Germinal center (tissue), 1 donor: ENCODE measurements around the gene DCUN1D4.
A peak's percentile ranks its signal among the peaks of the same experiment; 100 is the strongest.
"Not testable (repeated sequence)": the region's sequence is repeated elsewhere in the genome, so short reads cannot be mapped to it uniquely, and the experiment has no call there.

ENCODE experiments used
- DNase-seq: peaks from one replicate; pipeline ENCODE4 v3.0.0; 2012; ENCODE audit warnings: mixed read lengths, low spot score

Gene DCUN1D4

DNA sequence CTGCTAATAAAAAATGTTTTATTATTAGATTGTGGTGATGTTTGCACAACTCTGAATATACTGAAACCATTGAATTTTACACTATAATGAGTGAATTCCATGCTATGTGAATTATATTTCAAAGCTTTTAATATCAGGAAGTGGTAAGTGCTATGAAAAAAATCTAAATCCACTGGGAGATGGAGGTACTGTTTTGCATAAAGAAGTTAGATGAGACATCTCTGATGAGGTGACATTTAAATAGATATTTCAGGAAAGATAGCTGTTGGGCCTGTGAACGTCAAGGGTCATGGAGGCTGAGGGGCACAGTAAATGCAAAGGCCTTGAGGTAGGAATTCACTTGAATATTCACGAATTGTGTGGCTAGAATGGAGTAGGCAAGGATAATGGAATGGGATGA lies 12.3 kb downstream of the DCUN1D4 start:
- DNase-seq, result no peak

DNA sequence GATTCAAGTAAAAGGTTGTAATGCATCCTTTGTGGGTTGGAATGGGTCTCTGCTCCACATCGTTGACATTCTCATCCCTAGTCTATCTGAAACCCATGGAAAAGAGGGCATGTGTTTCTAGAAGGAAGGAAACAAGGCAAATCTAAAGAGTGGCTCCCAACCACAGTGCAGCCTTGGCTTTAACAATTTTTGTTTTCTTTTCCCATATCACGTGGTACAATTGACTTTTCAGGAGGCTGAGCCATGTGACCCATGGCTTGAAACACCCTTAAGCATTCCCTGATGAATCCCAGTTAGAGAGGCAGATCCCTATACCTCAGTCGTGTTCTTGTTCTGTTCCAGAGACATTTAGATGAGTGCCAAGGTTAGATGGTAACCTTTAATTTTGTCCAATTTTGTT lies 12.8 kb downstream of the DCUN1D4 start:
- DNase-seq, result no peak

DNA sequence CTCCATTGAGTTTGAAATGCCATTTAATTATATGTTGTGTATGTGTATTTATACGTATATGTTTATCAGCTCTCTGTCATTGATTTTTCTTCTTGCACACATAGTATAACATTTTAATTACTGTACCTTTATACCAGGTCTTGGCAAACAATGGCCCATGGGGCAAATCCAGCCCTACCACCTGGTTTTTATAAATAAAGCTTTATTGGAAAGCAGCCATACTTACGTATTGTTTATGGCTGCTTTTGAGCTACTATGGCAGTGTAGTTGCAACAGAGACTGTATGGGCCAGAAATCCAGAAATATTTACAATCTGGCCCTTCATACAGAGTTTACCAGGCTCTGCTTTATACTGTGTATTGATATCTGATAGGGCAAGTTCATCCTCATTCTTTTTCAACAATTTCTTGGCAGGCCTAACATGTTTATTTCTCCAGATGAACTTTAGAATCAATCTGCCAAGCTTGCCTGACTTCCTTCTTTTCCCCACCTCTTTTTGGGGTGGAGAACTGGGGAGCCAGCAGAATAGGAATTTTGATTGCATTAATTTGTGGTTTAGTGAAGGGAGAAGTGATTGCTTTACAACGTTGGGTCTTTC lies 15.8 kb downstream of the DCUN1D4 start:
- no peak for DNase-seq

DNA sequence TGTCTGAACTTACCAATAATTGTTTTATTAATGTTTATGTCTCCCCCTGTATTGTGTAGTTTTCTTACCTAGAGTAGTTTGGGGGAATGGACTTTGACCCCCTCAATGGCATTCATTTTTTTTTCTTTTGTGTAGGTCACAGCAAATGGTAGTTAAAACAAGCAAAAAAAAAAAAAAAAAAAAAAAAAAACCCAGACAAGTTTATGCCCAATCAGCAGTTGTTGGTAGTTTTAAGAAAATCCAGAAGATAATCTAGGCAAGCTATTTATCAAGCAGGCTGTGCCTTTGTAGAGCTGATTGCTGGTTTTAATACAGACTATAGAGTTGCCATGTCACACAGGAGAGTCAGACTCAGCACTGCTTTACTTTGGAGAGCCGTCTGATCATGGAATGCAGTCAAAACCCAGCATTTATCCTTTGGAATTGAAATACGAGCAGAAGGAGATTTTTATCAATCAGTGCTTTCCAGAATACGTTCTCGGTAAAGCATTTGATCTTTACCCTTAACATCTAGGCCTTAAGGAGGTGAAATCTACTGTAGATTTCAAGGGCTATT lies 16.6 kb downstream of the DCUN1D4 start:
- DNase-seq, result no peak

DNA sequence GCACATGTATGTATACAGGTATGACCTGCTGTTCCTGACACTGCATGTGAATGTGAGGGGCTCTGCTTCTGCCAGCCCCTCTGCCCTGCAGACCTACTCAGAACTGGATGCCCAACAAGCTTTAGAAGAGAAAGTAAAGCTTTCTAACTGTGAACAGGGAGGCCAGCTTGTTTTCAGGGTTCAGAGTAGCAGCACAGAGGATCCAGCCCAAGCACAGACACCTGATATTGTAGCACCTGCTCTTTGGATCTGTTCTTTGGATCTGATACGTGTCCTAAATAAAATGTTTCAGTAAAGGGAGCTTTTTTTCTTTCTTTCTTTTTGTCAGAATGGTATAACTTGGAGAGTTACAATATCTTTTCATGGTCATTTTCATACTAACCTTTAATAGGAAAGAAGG lies 19.2 kb downstream of the DCUN1D4 start:
- DNase-seq, result no peak

DNA sequence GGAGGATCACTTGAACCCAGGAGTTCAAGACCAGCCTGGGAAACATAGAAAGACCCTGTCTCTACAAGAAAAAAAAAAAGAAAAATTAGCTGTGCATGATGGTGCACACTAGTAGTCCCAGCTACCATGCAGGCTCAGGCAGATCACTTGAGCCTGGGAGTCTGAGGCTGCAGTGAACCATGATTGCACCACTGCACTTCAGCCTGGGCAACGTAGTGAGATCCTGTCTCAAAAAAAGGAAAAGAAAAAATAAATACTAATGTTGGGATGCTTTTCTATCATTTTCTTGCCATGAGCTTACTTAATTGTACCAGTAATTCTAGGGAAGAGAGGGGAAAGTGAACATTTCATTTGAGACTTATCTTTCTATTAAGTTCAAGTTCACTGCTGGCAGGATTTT lies 19.8 kb downstream of the DCUN1D4 start:
- no peak for DNase-seq

DNA sequence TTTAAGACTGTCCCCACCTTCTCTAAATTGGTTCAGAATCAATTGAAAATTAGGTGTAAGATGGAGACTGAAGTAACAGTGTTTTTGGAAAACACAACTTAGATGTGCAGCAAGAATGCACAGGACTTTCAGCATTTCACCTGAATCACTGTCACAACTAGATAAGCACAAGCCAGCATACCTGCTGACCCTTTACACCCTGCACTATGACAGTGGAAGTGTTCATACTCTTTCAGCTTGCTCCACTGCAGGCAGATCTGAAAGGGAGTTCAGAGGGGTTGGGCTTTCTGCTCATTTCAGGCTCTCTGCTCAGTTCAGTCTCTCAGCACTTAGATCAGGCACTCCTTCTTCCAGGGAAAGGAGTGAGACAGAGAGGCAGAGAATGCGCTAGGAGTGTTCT lies 22.8 kb downstream of the DCUN1D4 start:
- no peak for DNase-seq

DNA sequence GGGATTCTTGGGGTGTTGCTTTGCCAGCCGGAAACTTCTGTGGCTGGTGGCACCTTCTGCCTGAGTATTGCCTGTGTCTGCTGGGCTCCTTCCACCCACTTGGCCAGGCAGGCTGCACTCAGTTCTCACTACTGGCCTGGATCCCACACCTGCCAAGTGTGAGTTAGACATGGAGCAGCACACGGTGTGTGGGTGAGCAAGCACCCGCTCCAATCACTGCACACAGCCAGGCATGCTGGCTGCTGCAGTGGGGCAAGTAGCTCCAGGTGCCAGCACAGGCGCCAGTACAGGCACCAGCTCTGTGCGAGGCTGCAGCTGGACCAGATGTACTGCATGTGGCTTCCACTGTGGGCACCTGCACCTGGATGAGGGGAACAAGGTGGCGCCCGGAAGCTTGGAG lies 23.9 kb downstream of the DCUN1D4 start:
- no peak for DNase-seq

DNA sequence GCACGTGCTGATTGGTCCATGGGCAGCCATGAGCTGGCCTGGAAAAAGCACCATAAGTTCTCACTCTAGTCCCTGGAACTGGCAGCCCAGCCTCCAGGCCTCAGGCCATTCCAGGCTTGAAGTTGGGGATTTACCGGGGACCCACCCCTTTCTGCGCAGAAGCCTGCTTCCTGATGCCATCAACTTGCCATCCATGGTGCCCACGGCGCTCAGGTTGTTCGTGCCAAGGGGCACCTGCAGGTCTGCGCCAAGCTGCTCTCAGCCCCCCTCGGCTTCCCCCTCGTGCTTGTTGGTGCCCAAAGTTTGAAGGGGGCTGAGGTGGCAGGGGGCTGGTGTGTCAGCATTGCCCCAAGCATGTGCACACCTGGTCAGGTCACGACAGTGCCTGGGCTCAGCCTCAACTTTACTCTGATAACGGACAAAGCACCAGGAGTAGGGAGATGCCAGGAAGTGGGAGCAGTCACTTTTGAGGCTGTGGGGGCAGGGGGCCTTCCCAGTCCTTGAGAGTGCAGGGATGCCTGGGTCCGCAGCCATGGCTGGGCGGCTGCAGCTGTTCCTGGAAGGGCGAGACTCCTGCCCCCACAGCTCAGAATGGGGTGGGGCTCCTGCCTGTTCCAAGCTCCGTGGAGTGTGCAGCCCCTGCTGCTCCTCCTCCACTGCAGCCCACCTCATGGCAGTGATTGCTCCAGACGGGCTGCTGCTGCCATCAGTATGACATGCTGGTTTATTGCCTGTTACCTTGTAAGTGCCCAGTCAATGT lies 24.9 kb downstream of the DCUN1D4 start:
- no peak for DNase-seq

DNA sequence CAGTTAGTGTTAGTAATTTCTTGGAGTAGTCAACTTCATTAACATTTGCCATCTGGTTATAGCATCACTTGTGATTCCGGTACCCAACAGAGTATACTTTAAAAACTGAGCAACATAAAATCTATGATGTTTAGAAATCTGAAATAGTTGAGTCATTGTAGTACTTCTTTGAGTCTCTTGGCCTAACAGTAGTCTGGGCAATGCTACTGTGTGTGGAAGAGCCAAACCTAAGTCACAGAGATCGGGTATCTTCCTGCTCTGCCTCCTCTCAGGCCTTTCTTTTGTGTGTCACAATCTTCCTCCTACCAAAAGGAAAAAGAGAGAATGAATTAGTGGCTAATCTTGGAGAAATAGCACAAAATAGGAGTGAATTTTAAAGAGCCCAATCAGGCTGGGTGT lies 25.5 kb downstream of the DCUN1D4 start:
- no peak for DNase-seq

DNA sequence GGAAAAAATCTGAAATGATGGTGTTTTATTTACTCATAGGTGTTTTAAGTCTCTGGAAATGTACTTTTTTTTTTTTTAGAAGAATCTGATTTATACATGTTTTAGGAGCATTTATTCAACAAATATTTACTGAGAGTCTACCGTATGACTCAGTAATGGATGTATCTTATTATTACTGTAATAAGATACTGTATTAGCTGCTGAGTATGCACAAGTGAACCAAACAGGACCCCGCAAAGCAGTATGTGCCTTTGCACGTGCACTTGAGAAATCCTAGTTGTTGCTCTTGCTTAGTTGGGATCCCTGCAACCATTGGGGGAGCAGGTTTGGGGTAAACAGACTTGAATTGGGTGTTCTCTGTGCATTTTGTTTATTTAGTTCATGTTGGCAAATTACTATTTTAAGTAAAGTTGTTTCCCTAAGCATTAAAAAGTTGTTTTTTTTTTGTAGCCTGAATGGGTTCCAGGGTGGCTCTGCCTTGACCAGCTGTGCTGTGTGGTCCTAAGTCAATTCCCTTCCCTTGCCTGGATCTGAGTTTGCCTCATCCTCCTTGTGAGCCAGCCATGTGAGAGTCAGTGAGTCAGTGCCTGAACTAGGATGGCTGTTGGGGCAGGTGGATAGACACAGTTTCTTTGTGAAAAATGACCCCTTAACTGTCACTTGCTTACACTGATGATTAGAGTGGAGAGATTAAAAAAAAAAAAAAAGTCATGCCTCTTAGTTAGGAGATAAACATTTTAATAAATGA lies 27.7 kb downstream of the DCUN1D4 start:
- no peak for DNase-seq

DNA sequence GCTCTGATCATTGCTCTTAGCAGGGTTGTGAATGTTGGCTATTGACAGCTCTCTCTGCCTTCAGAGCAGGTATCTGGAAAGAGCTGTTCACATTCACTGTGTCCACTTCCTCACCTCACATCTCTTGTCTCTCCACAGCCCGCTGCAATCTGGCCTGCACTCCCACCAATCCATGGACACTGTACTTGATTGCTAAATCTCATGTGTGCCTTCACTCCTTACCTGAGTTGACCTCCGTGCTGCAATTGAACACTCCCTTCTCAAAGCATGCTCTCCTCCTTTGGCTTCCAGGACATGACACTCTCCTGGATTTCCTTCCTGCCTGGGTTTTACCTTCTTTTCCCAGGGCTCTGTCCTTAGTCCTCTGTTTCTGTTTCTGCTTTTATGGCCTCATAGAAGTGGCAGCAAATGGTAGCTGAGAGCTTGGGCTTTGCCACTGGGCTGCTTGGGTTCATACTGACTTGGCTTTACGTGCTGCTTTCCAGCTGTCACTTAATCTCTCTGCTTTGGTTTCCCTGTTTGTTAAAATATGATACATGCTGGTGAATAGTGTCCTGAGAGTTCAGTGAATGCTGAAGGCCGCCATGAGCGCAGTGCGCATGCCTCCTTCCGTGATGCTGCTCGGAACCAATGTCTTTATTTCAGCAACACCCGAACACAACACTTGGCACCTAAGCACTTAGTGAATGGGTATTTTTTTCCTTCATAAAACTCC lies 29.5 kb downstream of the DCUN1D4 start:
- no peak for DNase-seq

DNA sequence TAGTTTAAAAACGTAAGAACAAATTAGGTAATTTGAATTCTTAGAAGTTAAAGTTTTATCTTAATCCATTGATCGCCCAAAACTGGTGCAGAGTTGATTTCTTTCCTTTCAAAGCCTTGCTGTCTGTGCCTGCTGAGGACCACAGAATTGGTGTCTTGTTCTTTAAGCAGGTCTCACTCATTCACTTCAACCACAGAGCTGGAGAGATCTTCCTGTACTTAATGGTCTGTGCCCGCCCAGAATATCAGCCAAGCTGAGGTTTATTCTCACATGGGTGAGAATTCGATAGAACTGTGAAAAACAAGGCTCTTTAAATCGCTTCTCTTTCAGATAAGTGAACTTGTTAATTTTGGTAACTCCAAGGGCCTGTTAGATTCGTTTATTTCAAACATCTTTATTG lies 31.6 kb downstream of the DCUN1D4 start:
- DNase-seq, result no peak

DNA sequence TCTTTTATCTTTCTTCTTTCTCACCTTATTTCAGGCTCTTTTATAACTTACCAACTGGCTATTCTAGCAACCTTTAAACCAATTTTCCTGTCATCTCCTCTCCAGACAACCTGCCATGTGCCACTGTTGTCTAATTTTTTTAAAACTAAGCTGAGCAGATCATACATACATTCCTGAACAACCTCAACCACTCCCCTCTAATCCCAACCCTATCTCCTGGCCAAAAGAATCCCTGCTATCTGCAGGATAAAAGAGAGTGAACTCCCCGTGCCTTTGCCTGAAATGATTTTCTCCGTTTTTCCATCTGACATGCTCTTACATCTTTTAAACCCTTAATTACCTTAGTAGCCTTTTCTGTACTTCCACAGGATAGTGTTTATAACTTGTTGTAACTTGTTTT lies 35.5 kb downstream of the DCUN1D4 start:
- no peak for DNase-seq

DNA sequence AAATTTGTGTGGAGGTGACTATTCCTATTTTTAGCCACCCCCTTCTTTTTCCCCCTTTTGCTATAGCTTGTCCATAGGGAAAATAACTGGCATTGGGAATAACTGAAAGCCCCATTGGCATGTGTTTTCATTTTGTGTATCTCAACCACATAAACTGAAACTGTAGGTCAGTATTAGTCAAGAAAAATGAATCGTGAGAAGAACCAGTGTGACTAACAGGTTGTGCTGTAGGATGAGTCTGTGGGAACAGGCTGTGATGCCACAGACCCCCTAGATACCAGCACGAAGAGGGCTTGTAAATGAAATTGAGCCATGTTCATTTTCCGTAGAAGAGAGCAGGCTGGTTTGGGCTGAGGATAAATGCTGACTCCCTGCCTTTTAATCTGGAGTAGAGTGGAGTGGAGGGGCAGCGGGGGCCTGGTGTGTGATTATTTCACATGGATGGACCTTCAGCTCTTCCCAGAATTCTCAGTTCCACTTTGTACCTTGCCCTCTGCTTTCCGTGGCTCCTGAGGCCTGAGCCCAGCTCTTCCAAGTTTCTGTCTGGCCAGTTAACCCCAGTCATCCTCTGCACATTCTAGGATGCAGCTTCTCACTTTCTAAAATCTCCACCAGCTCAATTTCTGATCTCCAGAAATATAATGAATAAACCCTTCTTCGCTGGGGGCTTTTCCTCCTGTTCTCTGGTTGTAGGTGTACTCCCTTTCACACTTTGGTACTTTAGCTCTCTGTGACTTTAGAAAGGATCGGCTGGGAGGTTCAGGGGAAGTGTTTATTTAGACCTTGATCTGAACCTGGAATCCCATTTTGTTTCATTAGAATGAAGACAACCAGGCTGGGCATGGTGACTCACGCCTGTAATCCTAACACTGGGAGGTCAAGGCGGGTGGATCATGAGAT lies 37.3 kb downstream of the DCUN1D4 start:
- DNase-seq, result no peak

DNA sequence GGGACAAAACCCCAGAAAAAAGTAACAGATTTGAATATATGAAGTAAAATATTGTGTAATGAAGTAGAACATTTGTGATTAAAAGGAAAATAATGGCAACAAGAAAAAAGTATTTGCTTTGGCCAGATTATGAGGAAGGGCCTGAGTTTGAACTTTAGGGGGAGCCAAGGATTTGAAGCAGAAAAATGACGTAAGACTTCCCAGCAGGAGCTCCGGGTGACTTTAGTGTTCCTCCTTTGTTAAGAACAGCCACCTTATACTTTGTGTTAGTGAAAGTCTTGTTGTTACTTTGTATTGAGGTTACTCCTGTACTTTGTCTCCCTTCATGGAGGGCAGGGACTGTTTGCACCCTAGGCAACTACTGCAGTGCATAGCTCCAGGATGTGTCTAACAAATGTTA lies 41.1 kb downstream of the DCUN1D4 start:
- DNase-seq, result no peak

DNA sequence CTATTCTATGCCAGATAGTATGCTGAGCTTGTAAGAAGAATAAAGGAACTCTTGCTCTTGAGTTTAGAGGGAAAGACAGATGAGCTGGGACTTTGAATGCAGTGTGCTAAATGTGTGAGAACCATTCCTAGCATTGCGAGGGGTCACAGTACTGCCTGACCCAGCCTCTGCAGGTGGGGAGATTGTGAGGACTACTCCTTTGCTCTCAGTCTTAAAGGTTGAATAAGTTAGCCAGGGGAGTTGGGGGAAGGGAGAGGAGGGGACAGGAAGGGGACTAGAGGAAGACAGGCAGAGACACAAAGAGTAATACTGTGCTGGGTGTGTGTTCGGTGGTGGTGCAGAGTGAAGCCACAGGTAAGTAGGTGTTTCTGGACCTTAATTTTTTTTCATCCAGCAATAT lies 41.7 kb downstream of the DCUN1D4 start:
- DNase-seq, result no peak

DNA sequence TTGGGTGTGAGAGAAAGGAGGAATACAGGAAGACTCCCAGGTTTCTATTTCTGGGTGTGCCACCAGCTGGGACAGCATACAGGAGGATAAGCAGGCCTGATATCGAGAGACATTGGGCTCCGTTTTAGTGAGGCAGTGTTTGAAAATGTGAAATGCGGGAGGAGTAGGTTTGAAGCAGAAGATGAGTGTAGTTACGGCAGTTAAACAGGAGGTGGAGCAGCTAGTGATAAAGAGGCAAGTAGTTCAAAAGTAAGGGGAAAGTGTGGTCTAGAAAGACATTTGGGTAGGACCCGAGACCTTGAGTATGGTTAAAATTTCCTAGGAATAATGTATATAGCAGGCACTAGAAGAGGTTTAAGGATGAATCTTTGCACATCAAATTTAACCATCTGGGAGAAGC lies 42.4 kb downstream of the DCUN1D4 start:
- DNase-seq, result peak; percentile 29

DNA sequence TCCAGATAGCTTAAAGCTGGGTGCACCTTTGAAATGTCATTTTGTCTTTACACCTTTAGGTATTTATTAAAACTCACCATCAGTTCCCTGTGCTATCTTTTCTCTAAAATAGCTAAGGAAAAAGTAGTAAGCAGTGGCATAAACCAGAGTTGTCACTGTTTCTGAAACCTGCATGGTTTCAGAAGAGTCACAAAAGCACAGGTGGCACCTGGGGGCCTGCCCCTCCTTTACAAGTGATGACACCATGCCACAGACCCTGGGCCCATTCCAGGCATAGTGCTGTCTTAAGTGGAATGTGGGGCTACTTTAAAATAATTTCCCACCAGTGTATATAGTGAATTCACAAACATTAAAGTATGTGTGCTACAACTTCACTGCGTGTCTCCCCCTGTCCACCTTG lies 47.8 kb downstream of the DCUN1D4 start:
- DNase-seq, result no peak

DNA sequence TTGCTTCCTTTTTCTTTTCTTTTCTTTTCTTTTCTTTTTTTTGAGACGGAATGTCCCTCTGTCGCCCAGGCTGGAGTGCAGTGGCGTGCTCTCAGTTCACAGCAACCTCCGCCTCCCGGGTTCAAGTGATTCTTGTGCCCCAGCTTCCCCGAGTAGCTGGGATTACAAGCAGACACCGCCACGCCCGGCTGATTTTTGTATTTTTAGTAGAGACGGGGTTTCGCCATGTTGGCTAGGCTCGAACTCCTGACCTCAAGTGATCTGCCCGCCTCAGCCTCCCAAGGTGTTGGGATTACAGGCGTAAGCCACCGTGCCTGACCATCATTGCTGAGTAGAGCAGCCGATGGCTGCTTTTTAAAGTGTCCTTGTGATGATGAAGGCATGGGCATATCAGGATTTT lies 50.4 kb downstream of the DCUN1D4 start:
- DNase-seq, result not testable (repeated sequence)

DNA sequence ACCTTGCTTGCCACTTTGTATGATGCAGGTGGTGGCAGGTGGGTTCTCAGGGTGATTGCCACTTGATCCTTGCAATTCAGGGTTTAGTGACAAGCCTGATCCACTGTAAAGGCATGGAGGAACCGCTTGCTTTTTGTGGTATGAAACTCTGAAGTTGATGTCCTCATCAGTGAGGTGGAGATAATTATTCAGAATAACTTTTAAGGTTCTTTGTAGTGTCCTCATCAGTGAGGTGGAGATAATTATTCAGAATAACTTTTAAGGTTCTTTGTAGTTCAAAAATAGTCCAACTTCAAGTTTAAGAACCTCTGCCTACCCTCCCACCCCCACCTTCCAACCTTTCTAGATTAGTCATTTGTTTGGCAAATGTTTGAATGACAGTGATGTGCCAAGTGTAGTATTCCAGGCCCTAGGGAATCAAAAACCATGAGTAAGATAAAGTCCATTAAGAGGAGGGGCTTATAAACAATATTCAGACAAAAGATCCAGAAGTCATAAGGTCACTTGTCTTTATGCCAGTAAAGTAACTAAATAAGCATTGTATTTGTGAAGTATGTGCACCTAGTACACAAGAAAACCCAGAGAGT lies 51.2 kb downstream of the DCUN1D4 start:
- DNase-seq, result no peak
